Left cardiac atrium (tissue), 4 donors: Measurements from ENCODE around the gene SNX8. TPM values are rescaled to one million over a fixed set of nuclear protein-coding genes. Genes with fewer than 3 reads are reported as not detected.
A peak's percentile ranks its signal among the peaks of the same experiment; 100 is the strongest.

Source experiments
- ATAC-seq, 2 donors: fragments of 200-7000 bp; cut with Tn5 transposase; one replicate each; pipeline ENCODE4 v1.9.1; 2020; ENCODE audit warnings: mild to moderate bottlenecking in 2 of 2, moderate library complexity in 2 of 2
- DNase-seq: peaks from one replicate; pipeline ENCODE4 v3.0.0-alpha.2; 2020
- intact Hi-C, 2 donors: fragments of 100-400 bp; cut with DNase I; formaldehyde crosslinking; loops; one replicate each; pipeline versions ENCODE4 v1.14.1 to v1.15.1; 2022 to 2023
- total RNA-seq, 2 donors: library from RNA; stranded (reverse); fragmentation: NEBNext Ultra II Directional; extraction: Animal tissue kit (Norgen Biotek cat#: 25700); gene quantifications; one replicate each; pipeline ENCODE4 v1.2.1, GENCODE V29; 2021
- donor health status: DM: no; HTN: yes; CAD: no.
- donor health status: DM: no; HTN: yes; CAD: no; lungs with severe emphysema.
- donor health status: DM: yes; HTN: yes; CAD: no.
- donor health status: Dilated cardiomyopathy.

SNX8 gene
- total RNA-seq, 2 donors from 2014 or later: 31.3 to 38.5 TPM

DNA sequence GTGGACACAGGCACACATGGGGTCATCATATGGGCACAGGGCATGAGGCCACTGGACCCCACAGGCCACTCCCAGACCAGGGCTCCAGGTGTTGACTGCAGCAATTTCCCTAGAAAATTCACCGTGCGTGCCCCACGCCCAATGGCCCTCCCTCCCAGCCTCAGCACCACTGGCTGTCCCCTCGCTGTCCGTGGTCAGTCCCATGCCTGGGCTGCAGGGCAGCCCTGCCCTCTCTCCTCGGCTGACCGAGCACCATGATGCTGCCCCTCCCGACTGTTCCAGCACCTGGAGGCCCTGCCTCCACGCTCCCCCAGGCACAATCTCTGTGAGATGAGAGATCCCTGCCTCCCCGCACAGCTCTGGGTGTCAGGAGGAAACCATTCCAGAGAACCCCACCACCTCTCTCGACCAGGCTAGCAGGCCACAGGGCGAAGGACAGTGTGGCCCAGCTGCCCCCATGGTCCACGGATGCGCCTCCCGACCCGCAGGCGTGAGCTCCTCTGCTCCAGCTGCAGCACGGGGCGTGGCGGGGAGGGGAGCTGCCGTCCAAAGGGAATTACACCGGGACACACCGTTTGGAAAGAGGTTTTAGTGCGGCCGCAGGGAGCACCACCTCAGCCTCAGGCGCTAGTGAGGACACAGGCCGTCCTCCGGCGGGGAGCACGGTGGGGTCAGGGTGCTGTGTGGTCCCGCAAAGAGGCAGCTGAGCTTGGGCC is 59.7 kb downstream of the SNX8 start:
- intact Hi-C loops: no loop called here
- ATAC-seq (no peak), DNase-seq (no peak)

DNA sequence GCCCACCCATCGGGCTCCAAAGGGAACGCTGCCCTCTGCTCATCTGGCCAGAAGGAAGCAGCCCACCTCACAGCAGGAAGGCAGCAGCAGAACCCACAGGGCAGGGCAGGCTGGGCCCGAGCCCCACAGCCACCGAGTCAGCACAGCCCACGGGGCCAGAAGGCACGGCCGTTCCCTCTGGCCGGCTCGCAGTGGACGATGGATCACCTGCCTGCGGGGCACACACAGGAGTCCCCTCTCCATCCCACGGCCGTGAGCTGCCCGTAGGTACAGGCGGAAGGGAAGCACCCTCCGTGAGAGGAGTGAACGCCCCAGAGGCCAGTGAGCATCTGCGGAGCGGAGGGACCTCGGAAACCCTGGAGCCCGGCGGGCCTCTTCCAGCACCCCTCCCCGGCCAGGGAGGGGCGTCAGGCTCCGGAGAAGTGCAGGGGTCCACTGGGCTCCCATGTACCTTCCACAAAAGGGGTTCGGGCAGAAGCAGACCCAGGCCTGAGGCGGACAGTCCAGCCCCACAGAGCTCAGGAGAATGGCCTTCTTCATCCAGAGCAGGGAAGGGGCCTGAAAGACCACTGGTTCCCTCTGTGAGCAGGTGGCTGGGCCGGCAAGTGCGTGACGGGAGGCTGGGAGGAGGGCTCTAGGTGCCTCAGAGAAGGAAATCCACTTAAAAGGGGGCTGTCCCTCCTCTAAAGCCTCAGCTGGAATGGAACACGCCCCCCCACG is 60.6 kb downstream of the SNX8 start:
- intact Hi-C loops: no loop called here
- ATAC-seq (no peak), DNase-seq (no peak)

DNA sequence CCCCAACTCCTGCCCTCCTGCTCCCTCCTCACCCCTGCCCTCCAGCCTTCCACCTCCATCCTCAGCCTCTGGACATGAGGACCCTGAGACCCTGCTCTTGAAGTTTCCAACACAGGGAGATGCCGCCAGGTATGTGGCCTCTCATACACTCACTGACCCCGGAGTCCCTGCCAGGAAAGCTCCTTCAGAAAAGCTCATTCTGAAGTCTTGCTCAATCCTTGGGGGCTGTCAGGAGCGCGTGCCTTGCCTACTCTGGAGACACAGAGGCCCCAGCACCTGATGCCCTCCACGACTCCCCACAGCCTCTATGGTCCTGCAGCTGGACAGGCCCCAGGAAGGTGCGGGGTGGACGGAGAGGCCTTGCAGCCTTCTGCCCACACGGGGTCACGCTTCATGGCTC is 61.2 kb downstream of the SNX8 start:
- ATAC-seq: no peak
- intact Hi-C loops: no loop called here

GRCh38 chr7:2251841-2252771 is 62.1 kb downstream of the SNX8 start:
- intact Hi-C loops: no loop called here
- no peak for DNase-seq
- no peak for ATAC-seq

More for the DNA sequence above, 61.2 kb downstream of the SNX8 start:
- no peak for DNase-seq

DNA sequence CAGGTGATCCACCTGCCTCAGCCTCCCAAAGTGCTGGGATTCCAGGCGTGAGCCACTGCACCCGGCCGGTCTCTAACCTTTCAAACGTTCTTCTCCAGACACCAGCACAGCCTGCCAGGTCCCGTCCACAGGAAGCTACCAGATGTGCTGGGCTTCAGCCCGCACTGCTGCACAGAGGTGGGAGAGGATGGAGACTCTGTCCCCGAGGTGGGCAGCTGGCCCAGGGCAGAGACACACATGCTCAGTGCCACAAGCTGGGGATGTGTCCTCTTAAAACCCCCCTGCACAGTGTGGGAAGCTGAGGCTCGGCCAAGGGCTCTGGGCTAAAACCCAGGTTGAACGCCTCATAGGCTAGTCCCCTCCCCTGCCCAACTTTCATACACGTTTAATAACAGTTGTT is 62.9 kb downstream of the SNX8 start:
- intact Hi-C loops: no loop called here
- DNase-seq (no peak), ATAC-seq (no peak)

- intact Hi-C loops: loop anchor here in 1 of 2 donors (10.0 kb wide), 1 partner anchor 95 kb away; no protein-coding TSS in a partner anchor
- ATAC-seq: no peak
- no peak for DNase-seq
Observed at GRCh38 chr7:2249744-2250323, 64.4 kb downstream of the SNX8 start.

DNA sequence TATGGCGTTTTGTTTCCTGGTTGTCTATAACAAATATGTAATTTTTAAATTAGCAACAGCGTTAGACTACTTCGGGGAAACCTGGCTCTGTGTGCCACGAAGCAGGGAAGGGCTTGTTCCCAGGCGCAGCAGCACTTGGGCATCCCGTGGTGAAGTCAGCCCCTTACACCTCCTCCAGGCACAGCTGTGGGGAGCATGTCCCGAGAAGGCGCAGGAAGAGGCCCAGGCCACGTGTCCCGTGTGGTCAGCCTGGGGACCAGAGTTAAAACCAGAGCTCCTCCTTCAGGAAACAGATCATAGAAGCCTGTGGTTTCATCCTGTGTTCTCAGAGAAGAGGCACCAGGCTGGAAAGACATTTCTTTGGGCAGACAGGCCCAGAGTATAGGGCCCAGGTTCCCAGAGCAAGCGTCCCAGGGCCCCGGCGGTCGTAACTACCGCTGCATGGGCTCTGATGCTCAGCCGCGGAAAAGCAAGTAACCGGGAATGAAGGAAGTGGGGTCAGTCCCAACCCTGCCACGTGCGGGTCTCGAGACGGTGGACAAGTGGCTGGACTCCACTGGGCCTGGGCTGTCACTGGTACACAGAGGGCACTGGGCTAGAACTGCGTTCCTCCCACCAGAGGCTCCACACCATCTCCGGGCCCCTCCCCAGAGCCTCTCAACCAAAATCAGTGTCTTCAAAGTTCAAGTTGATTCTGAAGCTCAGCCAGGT is 65.1 kb downstream of the SNX8 start:
- ATAC-seq: peak; percentile 73 to 80
- peak; percentile 62 for DNase-seq
- intact Hi-C loops: loop anchor here in 1 of 2 donors (10.0 kb wide), 1 partner anchor 96 kb away; no protein-coding TSS in a partner anchor

- ATAC-seq (peak; percentile 32 to 34), DNase-seq (no peak)
- intact Hi-C loops: loop anchor here in 1 of 2 donors (10.0 kb wide), 1 partner anchor 97 kb away; no protein-coding TSS in a partner anchor
Observed at GRCh38 chr7:2247141-2247995, 66.9 kb downstream of the SNX8 start.

- ATAC-seq (no peak), DNase-seq (no peak)
- intact Hi-C loops: loop anchor here in 1 of 2 donors (10.0 kb wide), 1 partner anchor 99 kb away; no protein-coding TSS in a partner anchor
Observed at GRCh38 chr7:2245883-2246675, 68.2 kb downstream of the SNX8 start.

DNA sequence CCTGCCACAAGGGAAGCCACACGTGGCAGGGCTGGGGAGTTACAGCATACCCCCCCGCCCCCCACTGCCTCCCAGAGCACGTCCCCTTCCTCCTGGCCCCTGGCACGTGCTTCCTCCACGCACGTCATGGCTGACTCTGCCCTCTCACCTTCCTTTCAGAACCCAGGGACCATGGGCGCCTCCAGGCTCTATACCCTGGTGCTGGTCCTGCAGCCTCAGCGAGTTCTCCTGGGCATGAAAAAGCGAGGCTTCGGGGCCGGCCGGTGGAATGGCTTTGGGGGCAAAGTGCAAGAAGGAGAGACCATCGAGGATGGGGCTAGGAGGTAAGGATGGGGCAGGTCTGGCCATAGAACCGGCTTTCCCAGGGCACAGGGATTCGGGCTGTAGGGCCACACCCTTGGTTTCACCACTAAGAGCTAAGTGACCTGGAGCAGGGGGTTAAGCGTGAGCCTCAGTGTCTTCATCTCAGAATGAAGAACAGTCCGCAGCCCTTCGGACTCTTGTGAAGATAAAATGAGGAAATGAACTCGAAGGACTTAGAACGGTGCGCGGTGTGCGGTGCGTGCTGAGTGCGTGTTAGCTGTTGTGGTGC is 69.7 kb downstream of the SNX8 start:
- no peak for DNase-seq
- ATAC-seq: no peak
- intact Hi-C loops: loop anchor here (5.0 to 10.0 kb wide), 2 partner anchors 100 to 108 kb away; partner anchors contain the start of gene EIF3B (in 1 of the 2)

DNA sequence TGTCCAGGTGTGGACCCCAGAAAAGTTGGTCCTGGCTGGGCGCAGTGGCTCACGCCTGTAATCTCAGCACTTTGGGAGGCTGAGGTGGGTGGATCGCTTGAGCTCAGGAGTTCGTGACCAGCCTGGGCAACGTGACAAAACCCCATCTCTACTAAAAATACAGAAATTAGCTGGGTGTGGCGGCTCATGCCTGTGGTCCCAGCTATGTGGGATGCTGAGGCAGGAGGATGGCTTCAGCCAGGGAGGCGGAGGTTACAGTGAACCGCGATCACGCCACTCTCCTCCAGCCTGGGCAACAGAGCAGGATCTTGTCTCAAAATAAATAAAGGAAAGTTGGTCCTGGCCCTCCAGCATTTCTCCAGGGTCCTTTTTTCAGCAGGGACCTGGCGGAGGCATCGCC is 70.8 kb downstream of the SNX8 start:
- no peak for ATAC-seq
- intact Hi-C loops: loop anchor here (5.0 to 10.0 kb wide), 2 partner anchors 101 to 109 kb away; partner anchors contain the start of gene EIF3B (in 1 of the 2)
- DNase-seq: no peak

DNA sequence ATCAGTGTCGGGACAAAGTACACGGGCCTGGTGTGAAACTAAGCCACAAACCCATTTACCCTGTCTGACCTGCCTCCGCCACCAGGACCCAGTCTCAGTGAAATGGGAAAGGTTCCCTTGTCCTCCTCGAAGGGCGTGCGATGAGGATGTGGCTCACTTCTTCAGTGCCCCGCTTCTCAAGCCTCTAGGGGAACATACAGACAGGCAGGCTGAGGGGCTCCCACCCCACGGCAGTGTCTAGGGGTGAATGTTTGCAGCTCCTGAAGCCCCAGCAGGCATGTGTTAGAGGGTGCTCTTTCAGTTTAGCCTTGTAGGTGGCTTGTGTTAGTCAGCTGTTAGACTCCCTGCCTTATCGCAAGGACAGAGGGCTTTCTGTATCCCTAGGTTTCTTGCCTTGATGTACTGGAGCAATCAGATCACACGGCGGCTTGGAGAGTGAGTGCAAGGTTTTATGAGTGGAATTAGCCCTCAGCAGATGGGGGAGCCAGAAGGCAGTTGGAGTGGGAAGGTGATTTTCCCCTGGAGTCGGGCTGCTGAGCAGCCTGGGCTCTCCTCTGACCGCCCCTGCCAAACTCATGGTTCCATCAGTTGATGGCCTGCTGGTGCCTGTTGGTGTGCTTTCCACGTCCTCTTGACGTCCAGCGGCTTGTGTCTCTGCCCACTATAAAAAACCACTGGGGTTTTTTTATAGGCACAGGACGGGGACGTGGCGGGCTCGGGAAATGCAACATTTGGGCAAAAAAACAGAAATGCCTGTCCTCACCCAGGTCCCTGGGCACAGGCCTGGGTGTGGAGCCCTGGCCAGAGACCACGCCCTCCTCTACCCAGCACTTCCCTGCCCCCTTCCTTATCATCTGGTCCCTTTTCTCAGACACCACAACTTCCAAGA is 71.5 kb downstream of the SNX8 start:
- DNase-seq (no peak), ATAC-seq (peak in 1 of 2 donors; percentile 7)
- intact Hi-C loops: loop anchor here (5.0 to 10.0 kb wide), 2 partner anchors 102 to 110 kb away; partner anchors contain the start of gene EIF3B (in 1 of the 2)

- peak; percentile 93 to 96 for ATAC-seq
- intact Hi-C loops: loop anchor here (5.0 to 10.0 kb wide), 2 partner anchors 103 to 110 kb away; partner anchors contain the start of gene EIF3B (in 1 of the 2)
Observed at GRCh38 chr7:2241580-2242540, 72.4 kb downstream of the SNX8 start, which contains the start of the genes MRM2 and NUDT1. Gene MRM2 (minus strand): TSS chr7:2242205. CDS start chr7:2242169, 36 bp downstream. Gene NUDT1 (plus strand): TSS chr7:2242226. CDS start chr7:2244575, 2,349 bp downstream.

GRCh38 chr7:2239242-2239641 is 75.0 kb downstream of the SNX8 start:
- DNase-seq (no peak), ATAC-seq (no peak)
- intact Hi-C loops: no loop called here

More at GRCh38 chr7:2241580-2242540, 72.4 kb downstream of the SNX8 start, which contains the start of the genes MRM2 and NUDT1:
- peak; percentile 87 for DNase-seq
